NAMALWA (cell line): Measurements from ENCODE around the gene OSGEP.

Experiments
- DNase-seq: peaks from one replicate; pipeline ENCODE4 v3.0.0-alpha.2; 2015; ENCODE audit warnings: low spot score

Gene OSGEP

GRCh38 chr14:20454516-20455354 lies at the start of gene OSGEP, which contains the start of gene APEX1:
OSGEP (minus strand) TSS chr14:20454812; CDS start chr14:20454683, 129 bp downstream.
APEX1 (plus strand) TSS chr14:20455226; CDS start chr14:20455646, 420 bp downstream.
- peak; percentile 99 for DNase-seq

GRCh38 chr14:20503898-20504297 lies 49.3 kb upstream of the OSGEP start:
- DNase-seq, result no peak

DNA sequence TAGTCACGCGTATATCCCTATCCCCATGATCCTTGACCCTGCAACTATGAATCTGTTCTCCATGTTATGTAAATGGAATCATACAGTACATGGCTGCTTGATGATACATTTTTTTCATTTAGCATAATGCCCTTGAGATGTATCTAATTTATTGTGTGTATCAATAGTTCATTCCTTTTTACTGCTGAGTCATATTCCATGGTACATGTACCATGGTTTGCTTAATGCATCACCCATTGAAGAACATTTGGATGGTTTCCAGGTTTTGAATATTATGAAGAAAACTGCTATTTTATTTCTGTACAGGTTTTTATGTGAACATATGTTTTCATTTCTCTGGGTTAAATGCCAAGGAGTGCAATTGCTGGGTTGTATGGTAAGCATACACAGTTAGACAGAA lies 46.7 kb upstream of the OSGEP start:
- DNase-seq, result no peak

GRCh38 chr14:20499881-20500280 lies 45.3 kb upstream of the OSGEP start:
- no peak for DNase-seq

- DNase-seq, result no peak
These were observed 44.5 kb upstream of the OSGEP start for GRCh38 chr14:20499108-20499507.

- DNase-seq, result no peak
These were observed 44.0 kb upstream of the OSGEP start for GRCh38 chr14:20498622-20499021.

- no peak for DNase-seq
These were observed 40.5 kb upstream of the OSGEP start for GRCh38 chr14:20494935-20495766.

- no peak for DNase-seq
These were observed 39.0 kb upstream of the OSGEP start for GRCh38 chr14:20493634-20494033.

DNA sequence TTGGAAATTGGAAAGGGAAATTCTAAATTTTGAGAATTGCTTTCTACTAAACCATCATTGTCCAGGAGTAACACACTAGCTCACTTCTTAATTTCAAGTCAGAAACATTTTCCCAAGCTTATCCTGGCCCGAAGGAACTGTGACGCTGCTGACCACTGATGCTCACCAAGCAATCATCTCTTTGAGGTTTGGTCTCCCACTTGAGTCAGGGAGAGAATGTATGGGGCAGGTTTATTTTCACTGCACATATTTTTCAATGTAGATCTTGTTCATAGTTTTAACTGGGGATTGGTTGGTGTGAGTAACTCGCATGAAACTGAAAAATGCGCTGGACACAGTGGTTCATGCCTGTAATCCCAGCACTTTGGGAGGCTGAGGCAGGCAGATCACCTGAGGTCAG lies 37.9 kb upstream of the OSGEP start:
- DNase-seq, result no peak

- no peak for DNase-seq
These were observed 36.0 kb upstream of the OSGEP start for GRCh38 chr14:20490563-20490962.

DNA sequence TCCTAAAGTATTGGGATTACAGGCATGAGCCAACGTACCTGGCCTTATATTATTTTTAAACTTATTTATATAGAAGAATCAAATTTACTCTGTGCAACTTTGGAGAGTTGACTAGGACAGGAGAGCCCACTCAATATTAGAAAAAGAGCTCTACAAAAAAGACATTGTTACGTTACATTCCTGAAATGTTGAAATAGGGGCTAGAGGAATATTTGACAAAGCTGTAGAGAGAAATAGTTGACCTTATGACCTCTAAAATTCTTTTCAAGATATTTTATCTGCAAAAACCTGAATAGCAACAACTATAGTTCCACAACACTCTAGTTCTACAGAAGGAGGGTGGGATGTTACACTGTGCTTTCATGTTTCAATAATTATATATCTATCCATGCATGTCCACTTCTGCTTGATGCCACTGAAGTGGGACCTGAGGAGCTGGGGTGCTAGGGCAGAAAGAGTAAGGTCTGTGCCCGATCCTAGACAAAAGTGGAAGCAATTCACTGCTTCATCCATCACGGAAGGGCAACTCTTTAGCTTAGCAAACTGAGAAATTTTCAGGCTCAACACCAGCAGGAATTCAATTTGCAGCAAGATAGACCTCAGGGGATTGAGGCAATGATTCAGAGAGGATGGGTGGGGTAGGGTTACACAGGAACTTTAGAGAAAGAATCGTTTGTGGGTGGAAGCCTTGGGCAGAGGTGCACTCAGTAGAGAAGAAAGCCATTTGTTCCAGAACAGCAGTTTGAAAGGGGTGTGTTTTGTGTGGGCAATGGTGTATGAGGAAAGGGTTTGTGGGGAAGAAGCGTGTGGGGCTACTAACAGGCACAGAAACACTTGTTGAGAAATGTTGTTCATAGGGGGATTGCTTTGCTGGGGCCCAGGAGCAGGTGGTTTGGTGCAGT lies 34.7 kb upstream of the OSGEP start:
- DNase-seq, result no peak

GRCh38 chr14:20487396-20487725 lies 32.7 kb upstream of the OSGEP start:
- DNase-seq, result no peak

GRCh38 chr14:20486684-20487395 lies 32.2 kb upstream of the OSGEP start:
- no peak for DNase-seq

- no peak for DNase-seq
These were observed 31.3 kb upstream of the OSGEP start for GRCh38 chr14:20485900-20486299.

GRCh38 chr14:20482382-20482781 lies 27.8 kb upstream of the OSGEP start:
- DNase-seq, result no peak

- no peak for DNase-seq
These were observed 24.3 kb upstream of the OSGEP start for GRCh38 chr14:20478894-20479293.

DNA sequence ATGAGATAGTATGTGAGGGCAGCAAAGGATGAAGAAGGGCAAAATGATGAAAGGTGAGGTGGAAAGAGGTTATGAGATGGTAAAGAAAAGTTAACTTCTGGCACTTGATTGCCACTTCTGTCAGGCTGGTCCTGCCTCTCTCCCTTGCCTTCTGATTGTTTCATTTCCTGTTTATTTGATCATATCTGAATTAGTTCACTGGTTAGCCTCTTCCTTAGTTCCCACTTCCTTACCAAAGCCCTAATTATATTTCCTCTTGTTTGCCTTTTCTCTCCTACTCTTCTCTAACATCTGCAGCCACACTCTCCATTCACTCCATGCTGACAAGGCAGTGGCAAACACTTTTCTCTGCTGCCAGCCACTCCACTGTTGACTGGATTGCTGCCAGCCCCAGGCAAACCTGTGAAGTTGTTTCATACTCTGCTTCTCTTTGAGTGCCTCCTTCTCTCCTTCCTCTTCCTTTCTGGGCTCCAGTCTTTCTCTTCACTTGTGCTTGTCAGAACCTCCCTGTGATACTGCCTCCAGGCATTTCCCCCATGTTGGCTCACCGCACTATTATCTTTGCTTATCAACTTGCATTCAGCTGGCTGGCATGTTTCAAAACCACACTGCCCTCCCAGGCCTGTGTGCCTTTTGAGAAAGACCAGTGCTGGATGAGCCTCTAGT lies 22.7 kb upstream of the OSGEP start:
- DNase-seq, result no peak

DNA sequence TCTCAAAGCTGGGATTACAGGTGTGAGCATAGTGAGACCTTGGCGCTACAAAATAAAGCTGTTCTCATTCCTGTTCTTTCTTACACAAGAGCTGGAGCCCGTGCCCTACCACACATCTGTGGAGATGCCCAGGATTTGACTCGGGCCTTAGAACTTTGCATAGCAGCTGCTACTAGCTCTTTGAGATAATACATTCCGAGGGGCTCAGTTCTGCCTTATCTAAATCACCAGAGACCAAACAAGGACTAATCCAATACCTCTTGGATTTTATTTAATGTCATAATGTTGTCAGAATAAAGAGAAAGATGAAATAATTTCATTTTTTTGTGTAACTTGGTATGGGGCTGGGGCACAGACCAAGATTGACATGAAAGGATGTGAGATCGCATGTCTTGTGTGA lies 22.2 kb upstream of the OSGEP start:
- DNase-seq, result no peak

DNA sequence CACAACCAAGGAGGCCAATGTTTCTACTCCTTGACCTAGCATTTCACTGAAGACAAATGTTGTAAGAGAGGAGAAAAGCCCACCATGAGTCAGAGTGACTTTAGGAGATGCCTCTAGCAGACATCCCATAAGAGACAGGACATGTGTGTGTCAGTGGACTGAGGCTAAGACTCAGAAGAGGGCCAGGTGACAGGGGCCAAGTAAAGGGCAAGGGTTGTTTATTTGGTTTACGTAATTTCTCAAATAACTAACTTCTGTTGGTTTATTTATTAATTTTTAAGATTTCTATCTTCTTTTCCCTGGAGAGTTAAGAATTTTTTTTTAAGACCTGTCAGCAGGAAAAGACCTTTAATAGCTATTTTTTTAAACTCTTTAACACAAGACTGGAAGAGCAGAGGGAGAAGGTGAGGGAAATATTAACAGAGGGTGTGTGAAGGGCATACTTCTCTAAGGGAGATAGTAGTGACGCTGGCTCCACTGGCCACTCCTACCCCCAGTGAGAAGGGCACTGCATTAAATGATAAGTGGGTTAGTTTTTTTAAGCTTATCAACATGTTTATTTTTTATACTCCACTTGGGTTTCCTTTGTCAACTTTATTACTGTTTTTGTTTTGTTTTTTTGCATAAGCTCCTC lies 18.0 kb upstream of the OSGEP start:
- DNase-seq, result no peak

GRCh38 chr14:20470603-20470901 lies 15.9 kb upstream of the OSGEP start:
- DNase-seq, result no peak
